Karpas-422 (cell line): ENCODE results near the gene FLOT2. TPM values are rescaled to one million over a fixed set of nuclear protein-coding genes. Genes with fewer than 3 reads are reported as not detected.
"Not testable (repeated sequence)": the region's sequence is repeated elsewhere in the genome, so short reads cannot be mapped to it uniquely, and the experiment has no call there.

Experiments
- DNase-seq: peaks from one replicate; pipeline ENCODE4 v3.0.0-alpha.2; 2015
- H2AFZ ChIP-seq: fragments of 200-600 bp; sonication (generic); 2 replicates; pipeline ENCODE4 v1.6.1; 2014; ENCODE audit warnings: antibody characterized with exemption, low read length, mixed read lengths
- H3K27ac ChIP-seq: fragments of 200-600 bp; sonication (generic); 2 replicates; pipeline ENCODE4 v1.5.1; 2014; ENCODE audit warnings: mild to moderate bottlenecking, low read length, moderate library complexity
- H3K27me3 ChIP-seq: fragments of 200-600 bp; sonication (generic); 2 replicates; pipeline ENCODE4 v1.6.1; 2014; ENCODE audit warnings: low read length, mixed read lengths
- H3K36me3 ChIP-seq: fragments of 200-600 bp; sonication (generic); 2 replicates; pipeline ENCODE4 v1.6.1; 2014; ENCODE audit warnings: low read length, mixed read lengths; ENCODE audit not compliant: insufficient read depth
- H3K4me1 ChIP-seq: fragments of 200-600 bp; sonication (generic); 2 replicates; pipeline ENCODE4 v1.6.1; 2014; ENCODE audit warnings: mild to moderate bottlenecking, low read length, mixed read lengths
- H3K4me2 ChIP-seq: fragments of 200-600 bp; sonication (generic); 2 replicates; pipeline ENCODE4 v1.6.1; 2014; ENCODE audit warnings: low read length, low read depth, mild to moderate bottlenecking; ENCODE audit not compliant: poor library complexity, severe bottlenecking
- H3K4me3 ChIP-seq: fragments of 200-600 bp; sonication (generic); 2 replicates; pipeline ENCODE4 v1.5.1; 2014; ENCODE audit warnings: mild to moderate bottlenecking, antibody characterized with exemption, low read length, mixed read lengths
- H3K79me2 ChIP-seq: fragments of 200-600 bp; sonication (generic); 2 replicates; pipeline ENCODE4 v1.6.1; 2014; ENCODE audit warnings: mild to moderate bottlenecking, low read length, mixed read lengths
- H3K9ac ChIP-seq: fragments of 200-600 bp; sonication (generic); 2 replicates; pipeline ENCODE4 v1.6.0; 2014; ENCODE audit warnings: low read length
- H3K9me2 ChIP-seq: fragments of 200-600 bp; sonication (generic), shearing (Covaris generic); replicated peaks from 2 replicates; pipeline ENCODE4 v1.6.0; 2014; ENCODE audit warnings: mild to moderate bottlenecking, low read length, moderate library complexity; ENCODE audit not compliant: insufficient read depth
- H3K9me3 ChIP-seq: fragments of 300-700, 200-600 bp; sonication (generic); 2 replicates; pipeline ENCODE4 v1.6.1; 2014; ENCODE audit warnings: low read length, mixed read lengths
- H4K20me1 ChIP-seq: fragments of 200-600 bp; sonication (generic); 2 replicates; pipeline ENCODE4 v1.6.1; 2014; ENCODE audit warnings: mild to moderate bottlenecking, antibody characterized with exemption, low read length, low read depth; ENCODE audit not compliant: insufficient read depth
- small RNA-seq: library from RNA; depleted of rRNA; stranded (forward); fragments of <200 nt; gene quantifications from one replicate; pipeline ENCODE3, GENCODE V24; 2014
- total RNA-seq: library from RNA; depleted of rRNA; stranded (reverse); fragments of >200 nt; shearing (Covaris generic); gene quantifications from 2 replicates; pipeline ENCODE4 v1.2.3, GENCODE V29; 2014; ENCODE audit warnings: low replicate concordance; rRNA removed

FLOT2 gene
- total RNA-seq, 1 experiment from 2014 or later, result 35.8 TPM

DNA sequence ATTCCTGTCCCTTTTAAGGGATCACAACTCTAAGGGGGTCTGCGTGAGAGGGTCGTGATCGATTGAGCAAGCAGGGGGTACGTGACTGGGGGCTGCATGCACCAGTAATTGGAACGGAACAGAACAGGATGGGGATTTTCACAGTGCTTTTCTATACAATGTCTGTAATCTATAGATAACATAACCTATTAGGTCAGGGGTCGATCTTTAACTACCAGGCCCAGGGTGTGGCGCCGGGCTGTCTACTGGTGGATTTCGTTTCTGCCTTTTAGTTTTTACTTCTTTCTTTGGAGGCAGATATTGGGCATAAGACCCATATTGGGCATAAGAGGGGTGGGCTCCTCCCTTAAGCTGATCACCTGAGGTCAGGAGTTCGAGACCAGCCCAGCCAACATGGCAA, 61.0 kb downstream of the FLOT2 start:
- H3K9ac ChIP-seq, H3K27me3 ChIP-seq, H3K4me1 ChIP-seq, H2AFZ ChIP-seq, H4K20me1 ChIP-seq, H3K9me2 ChIP-seq, H3K36me3 ChIP-seq, H3K4me3 ChIP-seq, H3K9me3 ChIP-seq, DNase-seq, H3K4me2 ChIP-seq, H3K27ac ChIP-seq: not testable (repeated sequence)
- H3K79me2 ChIP-seq, result peaks cover 84% of the 10 kb centered on the region

DNA sequence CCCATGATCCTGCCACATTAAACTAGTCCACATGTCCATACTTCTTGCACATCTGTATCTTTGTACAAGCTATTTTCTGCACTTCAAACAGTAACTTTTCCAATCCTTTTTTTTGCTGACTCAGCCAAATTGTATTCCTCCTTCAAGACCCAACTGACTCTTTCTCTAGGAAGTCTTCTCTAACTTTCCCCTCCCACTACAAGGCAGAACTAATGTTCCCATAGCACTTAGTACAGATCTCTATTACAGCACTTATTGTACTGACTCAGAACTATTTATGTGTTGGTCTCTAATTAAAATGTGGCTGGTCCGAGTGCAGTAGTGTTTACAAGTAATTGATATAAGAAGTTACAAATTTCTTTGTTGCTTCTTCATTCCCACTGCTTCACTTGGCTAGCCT, 63.1 kb downstream of the FLOT2 start:
- Histone ChIP-seq H3K4me3 (no peak overlapping the region), H3K79me2 (peaks cover 84% of the 10 kb centered on the region), H3K9ac (no peak overlapping the region), H2AFZ (no peak overlapping the region), H3K36me3 (peaks cover 9% of the 10 kb centered on the region; the same call in 1 of the 2 replicates), H3K4me2 (no peak overlapping the region), H3K4me1 (no peaks in the 10 kb centered on the region), H3K27me3 (no peaks in the 10 kb centered on the region), H3K27ac (no peak overlapping the region), H4K20me1 (0 out of 2 replicates have a peak, but pooled peaks cover 3% of the 10 kb centered on the region), H3K9me3 (no peaks in the 10 kb centered on the region), H3K9me2 (no peaks in the 10 kb centered on the region)
- DNase-seq, result no peak

Small RNA genes lying within 50 kb of the gene (small RNA-seq; reads per million reads assigned to genes)
- not detected for gene RF00019

Other genes with a start within 250 kb of the FLOT2 start
- gene SDF2, start 235.8 kb downstream of the FLOT2 start, total RNA-seq, result 32.3 and 39.7 TPM in 2 replicates
- gene SUPT6H, start 235.5 kb downstream of the FLOT2 start, total RNA-seq, result 91.5 and 109 TPM in 2 replicates
- 2.7 and 7.3 TPM in 2 replicates for gene PROCA1, start 185.8 kb downstream of the FLOT2 start, total RNA-seq
- not detected in 2 replicates for gene RAB34, start 179.9 kb downstream of the FLOT2 start, total RNA-seq
- gene RPL23A, start 177.7 kb downstream of the FLOT2 start, total RNA-seq, result 1,170 and 1,763 TPM in 2 replicates
- 2.1 and 3.8 TPM in 2 replicates for gene TLCD1, start 171.5 kb downstream of the FLOT2 start, total RNA-seq
- 9.4 and 13.8 TPM in 2 replicates for gene NEK8, start 168.9 kb downstream of the FLOT2 start, total RNA-seq
- gene TRAF4, start 153.7 kb downstream of the FLOT2 start, total RNA-seq, result 40.1 and 40.7 TPM in 2 replicates
- 8.0 and 9.6 TPM in 2 replicates for gene FAM222B, start 54.9 kb downstream of the FLOT2 start, total RNA-seq
- 19.5 and 46.2 TPM in 2 replicates for gene ERAL1, start 42.7 kb downstream of the FLOT2 start, total RNA-seq
- gene DHRS13, start 5.3 kb upstream of the FLOT2 start, total RNA-seq, result 12.9 and 26.5 TPM in 2 replicates
- gene PHF12, start 53.8 kb upstream of the FLOT2 start, total RNA-seq, result 38.3 and 44.6 TPM in 2 replicates
- gene SEZ6, start 108.3 kb upstream of the FLOT2 start, total RNA-seq, result not detected in 2 replicates
- gene PIPOX, start 145.4 kb upstream of the FLOT2 start, total RNA-seq, result 3.6 and 7.2 TPM in 2 replicates